GM18873 (cell line): Measurements from ENCODE around the gene MYOZ1.
"Not testable (repeated sequence)": the region's sequence is repeated elsewhere in the genome, so short reads cannot be mapped to it uniquely, and the experiment has no call there.

ENCODE experiments used
- ATAC-seq: cut with Tn5 transposase; IDR thresholded peaks from one replicate; pipeline ENCODE4 v1.9.1; 2021; ENCODE audit warnings: mild to moderate bottlenecking, moderate library complexity, moderate number of reproducible peaks; ENCODE audit not compliant: unreplicated experiment, low FRiP score

The MYOZ1 gene

DNA sequence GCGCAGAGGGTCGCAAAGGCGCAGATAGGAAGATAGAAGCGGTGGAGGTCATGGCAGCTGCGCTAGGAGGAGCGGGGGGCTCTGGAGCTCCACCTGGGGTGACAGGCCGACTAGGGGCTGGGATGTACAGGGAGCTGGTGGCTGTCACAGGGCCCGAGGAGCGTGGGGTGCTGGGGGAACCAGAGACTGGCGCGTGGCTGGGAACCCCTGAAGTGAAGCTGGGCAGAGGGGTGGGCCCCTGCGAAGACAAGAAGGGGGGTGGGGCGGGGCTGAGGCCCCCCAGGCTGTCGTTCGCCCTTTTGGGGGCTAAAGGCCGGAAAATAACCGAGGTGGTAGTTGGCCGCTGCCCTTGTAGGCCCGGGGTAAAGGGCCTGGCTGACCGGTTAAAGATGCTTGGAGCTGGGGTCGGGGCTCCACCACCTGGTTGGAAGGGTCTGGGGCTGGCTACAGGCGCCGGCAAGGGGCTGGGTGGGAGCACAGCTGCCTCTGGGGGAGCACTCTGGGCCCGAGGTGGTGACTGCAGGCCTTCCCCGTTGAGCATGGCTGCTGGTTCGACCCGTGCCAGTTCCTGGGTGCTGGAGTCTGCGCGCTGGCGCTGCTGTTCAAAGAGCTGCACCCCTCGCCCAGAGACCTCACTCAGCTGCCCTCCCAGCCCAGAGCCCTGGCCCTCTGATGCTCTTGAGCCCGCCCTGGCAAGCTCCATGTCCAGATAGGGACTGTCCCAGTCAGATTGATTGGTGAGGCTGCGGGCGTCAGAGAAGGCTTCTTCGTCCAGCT is 6.8 kb upstream of the MYOZ1 start:
- ATAC-seq = no peak

DNA sequence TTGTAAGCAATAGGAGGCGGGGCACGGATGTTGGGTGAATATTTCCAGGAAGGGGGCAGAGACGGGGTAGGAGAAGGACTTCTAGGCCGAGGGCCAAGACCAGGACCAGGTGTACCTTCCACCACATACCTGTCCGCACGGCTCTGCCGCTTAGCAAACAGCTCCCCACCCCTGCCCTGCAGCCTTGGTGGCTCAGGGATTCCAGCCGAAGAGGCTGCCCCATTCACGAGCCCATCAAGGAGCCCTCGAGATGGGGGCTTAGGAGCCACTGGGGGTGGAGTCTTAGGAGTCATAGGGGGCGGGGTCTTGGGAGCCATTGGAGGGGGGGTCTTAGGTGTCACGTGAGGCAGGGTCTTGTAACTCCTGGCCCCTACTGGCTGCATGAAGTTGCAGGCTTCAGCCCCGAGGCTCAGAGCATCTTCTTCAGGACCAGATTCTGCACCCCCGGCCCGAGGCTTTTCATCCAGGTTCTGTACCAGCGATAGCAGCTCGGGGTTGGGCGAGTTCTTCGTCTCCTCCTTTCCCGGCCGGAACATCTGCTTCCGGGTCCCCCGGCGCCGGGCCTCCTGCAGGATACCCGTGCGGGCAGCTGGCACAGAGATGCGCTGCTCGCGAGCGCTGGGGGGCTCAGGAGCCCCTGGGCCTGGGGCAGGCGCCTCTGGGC is 6.1 kb upstream of the MYOZ1 start:
- ATAC-seq = no peak

DNA sequence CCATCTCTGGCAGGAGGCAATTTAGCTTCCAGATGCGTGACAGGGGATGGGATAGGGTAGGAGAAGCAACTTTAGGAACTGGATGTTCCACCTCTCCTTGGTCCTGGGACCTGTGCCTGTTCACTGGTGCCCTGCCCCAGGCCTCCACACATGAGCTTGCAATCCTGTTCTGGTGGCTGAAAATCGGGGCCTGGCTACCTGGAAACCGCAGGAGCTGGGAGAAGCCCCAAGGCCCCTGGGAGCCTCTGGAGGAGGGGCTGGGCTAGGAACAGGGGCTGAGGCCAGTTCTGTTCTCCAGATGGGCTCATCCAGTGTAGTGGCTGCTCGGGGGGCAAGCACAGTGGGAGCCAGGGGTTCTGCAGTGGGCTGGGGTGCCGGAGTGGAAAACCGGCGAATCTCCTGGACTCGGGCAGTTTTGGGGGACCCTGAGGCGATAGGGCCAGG is 5.3 kb upstream of the MYOZ1 start:
- ATAC-seq = no peak

DNA sequence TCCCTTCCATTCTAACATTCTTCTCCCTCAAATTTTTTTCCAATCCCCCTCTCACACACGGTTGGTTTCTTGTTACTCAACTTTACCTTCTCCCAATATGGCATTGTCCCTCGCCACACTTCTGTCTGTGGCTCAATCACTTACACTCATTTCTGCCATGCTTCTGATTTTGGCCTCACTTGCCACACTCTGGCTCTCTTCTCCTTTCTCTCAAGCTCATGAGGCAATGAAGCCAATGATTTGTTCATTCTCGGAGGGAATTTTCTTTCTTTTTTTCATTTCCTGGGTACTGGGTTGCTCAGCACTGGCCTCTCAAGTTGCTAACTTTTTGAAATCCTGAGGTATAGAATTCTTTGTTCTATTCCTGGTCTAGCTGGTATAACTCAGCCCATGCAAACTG is 4.0 kb upstream of the MYOZ1 start:
- ATAC-seq = no peak

DNA sequence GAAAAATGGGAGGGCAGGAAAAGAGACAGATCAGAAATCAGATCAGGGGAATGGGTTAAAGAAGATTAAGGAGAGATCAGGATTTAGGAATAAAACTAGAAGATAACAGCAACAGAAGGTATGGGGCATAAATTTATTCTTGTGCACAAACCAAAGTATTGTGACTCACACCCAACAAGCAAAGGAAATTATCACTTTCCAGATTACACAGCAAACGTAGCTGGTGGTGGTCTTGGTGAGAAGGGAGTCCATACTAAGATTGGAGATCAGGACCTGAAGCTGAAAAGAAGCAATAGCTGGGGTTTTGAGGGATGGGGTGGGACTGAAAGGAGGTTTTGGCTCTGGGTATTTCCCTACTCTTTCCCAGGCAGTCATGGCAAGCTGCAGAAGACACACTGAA is 3.5 kb upstream of the MYOZ1 start:
- ATAC-seq = no peak

DNA sequence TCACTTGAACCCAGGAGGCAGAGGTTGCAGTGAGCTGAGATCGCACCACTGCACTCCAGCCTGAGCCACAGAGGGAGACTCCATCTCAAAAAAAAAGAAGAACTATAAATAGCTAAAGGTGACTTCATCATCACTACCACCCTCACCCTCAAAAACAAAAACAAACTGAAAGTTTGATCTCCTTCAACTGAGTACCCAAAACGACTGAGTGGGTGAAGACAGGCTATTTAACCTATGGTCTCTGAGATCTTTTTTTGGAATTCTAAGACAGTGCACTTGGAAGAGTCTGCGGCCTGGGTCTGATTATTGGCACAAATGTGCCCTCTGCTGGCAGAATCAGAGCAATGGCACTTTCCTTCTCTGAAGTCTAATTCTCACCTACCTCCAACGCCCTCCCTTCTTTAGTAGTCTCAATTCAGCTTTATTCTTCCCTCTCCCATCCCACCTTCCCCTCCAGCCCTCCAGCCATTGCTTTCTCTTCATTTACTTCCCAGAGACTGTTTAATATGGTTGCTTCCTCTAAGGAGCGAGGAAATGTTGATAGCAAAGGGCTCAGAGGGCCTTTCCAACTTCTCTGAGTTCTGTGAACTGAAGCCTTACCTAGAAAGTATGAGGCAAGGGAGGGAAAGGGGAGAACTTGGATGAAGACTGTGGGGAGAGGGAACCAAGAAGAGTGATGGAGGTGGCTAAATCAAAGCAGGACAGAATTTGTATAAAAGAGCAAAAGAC is 2.9 kb upstream of the MYOZ1 start:
- peak; percentile 59 for ATAC-seq

DNA sequence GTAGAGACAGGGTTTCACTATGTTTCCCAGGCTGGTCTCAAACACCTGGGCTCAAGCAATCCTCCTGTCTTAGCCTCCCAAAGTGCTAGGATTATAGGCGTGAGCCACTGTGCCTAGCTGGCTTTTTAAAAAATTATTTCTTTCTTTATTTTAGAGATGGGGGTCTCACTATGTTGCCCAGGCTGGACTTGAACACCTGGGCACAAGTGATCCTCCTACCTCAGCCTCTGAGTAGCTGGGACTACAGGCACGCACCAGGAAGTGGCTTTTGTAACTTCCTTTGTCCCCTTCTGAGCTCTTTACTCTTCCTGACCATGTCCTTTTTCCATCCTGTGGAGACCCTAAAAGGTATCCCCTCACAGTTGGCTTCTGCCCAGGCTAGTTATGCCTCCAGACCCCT is 2.1 kb upstream of the MYOZ1 start:
- no peak for ATAC-seq

DNA sequence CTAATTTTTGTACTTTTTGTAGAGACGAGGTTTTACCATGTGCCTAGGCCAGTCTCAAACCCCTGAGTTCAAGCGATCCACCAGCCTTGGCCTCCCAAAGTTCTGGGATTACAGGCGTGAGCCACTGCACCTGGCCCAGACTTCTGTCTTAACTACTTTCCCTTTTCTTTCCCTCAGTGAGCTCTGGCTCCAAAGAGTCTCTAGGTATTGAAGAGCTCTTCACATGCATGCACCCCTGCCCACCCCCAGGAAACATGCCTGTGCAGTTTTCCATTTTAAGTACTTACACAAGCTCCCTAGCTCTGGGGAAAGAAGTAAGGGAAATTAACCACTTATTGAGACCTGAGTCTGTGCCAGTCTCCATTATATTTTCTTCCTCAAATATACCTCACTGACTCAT is 2.0 kb downstream of the MYOZ1 start:
- ATAC-seq = no peak

DNA sequence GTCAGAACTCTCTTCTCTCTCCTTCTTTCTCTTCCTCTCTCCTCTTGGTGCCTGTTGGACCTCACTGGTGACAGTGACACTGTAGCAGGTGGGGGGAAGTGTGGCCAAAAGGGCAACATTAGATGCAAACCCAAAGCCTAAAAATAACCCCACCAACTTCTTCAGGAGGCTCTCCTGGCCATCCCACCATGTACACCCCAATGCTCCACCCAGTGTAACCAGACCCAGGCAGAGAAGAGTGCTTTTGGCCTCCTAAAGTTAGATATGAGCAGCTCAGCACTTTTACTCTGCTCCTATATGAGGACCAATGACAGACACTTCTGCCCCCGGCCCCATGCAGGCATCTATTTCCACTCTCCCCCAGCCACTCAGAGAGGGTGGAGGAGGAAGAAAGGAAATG is 5.5 kb downstream of the MYOZ1 start:
- ATAC-seq = no peak

DNA sequence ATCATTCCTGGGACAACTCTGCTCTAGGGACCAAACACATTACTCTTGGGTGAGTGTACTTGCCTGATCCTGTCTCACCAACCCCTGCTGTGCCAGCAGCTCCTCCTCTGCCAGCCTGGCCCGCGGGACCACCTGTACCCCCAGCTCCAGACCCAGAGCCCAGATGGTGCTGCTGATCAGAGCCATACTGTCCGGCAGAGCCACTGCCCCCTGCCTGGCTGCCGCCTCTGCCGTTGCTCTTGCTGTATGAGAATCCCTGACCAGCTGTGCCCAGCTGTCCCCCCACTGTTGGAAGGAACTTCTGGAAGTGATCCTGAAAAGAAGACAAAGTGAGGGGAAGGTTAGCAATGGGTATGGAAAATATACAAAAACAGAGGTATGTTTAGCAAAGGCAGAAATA is 6.9 kb downstream of the MYOZ1 start:
- ATAC-seq = no peak

DNA sequence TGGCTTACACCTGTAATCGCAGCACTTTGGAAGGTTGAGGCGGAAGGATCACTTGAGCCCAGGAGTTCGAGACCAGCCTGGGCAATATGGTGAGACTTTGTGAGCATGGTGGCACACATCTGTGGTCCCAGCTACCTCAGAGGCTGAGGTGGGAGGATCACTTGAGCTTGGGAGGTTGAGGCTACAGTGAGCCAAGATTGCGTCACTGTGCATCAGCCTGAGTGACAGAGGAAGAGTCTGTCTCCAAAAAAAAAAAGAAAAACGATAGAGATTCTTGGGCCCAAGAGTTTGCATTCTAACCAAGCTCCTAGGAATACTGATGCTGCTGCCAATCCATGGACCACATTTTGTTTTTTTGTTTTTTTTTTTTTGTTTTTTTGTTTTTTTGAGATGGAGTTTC is 12.1 kb downstream of the MYOZ1 start:
- ATAC-seq = no peak

DNA sequence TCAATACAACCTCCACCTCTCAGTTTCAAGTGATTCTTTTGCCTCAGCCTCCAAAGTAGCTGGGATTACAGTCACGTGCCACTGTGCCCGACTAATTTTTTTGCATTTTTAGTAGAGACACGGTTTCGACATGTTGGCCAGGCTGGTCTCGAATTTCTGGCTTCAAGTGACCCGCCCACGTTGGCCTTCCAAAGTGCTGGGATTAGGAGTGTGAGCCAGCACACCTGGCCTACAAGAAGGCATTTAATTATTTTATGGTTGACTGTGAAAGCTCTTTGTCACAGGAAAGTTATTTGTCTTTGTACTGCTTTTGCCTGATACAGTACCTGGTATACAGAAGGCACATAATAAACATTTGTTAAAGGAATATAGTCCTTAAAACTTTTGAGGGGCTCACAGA is 12.9 kb downstream of the MYOZ1 start:
- ATAC-seq = no peak

DNA sequence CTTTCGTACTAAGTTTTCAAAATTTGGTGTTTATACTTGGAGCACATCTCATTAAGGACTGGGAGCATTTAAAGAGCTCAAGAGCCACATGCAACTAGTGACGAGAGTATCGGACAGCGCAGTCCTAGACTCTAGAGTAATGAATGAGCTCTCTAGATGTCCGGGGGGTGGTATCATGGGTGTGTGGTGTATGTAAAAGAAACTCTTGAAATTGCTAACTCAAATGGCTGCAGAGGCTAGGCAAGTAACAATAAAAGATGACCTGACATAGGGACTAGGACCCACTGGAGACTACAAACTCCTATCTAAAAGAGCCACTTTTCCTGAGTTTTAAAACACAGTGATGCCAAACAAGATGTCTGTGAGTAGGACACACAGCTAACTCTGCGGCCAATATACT is 14.0 kb downstream of the MYOZ1 start:
- ATAC-seq = no peak

DNA sequence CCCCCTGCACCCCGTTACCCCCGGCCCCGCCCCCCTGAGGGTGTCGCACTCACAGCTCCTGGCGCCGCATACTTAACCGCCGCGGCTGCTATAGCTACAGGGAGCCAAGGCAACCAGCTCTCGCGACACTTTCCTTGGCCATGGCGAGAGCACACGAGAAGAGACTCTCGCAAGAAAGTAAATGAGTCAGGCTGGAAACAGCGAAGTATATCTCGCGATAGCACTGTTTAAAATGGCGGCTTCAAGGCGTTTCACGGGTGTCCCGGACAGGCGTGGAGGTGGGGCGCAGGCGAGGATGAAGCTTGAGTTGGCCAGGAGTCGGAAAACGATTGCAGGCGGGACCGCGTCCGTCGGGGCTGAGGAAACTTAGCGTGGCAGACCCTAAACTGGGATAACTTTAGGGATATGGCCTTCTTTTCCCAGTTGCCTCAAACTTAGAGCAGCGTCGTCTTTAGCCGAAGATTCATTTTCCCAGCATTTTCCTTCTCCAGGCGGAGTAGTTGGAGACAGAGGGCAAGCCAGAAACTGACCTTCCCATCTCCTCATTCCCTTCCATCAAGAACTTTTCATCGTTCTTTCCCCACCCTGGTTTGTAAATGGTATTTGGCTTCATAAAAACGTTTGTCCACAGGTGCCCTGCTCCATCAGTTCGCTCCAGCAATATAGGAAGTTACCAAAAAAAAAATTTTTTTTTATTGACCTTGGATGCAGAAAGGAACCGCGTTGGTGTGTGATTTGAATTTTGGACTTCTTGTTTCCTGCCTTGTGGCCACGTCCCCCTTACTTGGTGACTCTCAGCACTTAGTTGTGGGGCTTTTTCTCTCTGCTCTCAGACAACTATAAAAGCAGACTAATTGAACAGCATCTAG is 15.2 kb downstream of the MYOZ1 start:
- ATAC-seq = peak; percentile 92

DNA sequence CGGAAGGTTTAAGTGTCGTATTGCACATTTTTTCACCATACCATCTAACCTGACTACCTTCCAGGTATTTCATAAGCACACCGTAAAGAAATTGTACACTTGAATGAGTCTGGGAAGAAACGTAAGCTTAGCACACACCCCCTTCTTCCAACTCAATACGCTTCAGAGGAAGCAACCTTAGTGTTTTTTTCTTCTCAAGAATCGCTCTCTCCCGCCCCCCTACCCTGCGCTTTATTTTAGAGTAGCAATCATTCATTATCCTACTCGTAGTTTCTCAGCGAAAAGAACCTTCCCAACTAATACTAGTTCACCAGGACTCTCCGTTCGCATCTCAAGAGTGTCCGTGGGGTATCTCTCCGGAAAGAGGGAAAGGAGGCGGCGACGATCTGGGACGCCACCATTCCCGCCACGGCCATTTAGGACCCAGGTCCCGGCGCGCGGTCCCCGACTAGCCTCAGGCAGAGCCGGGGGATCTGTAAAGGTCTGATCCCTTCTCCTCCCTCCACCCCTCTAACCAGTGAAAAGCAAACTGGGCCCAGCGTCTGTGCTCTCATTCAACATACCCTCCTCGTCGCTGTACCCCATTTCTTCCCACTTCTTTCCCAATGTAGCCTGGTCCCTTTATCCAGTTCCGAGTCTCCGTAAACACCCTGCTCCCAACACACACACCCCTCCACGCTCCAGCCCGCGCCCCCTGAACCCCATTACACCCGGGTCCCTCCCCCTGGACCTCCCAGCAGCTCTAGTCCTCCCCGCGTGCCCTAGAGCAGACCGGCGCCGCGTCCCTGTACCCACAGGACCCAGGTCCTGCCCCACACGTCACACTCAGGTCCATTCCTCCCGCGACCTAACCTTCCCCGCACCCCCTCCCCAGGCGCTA is 16.0 kb downstream of the MYOZ1 start:
- peak; percentile 3 for ATAC-seq

DNA sequence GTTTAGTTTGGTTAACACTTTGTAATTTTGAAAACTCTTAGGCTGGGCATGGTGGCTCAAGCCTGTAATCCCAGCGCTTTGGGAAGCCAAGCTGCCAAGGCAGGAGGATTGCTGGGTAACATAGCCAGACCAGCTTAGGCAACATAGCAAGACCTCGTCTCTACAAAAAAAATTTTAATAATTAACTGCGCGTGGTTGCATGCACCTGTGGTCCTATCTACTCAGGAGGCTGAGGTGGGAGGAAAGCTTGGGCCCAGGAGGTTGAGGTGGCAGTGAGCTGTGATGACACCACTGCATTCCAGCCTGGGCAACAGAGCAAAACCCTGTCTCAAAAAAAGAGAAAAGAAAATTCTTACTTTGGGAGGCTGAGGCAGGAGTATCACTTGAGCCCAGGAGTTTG is 18.2 kb downstream of the MYOZ1 start:
- no peak for ATAC-seq

DNA sequence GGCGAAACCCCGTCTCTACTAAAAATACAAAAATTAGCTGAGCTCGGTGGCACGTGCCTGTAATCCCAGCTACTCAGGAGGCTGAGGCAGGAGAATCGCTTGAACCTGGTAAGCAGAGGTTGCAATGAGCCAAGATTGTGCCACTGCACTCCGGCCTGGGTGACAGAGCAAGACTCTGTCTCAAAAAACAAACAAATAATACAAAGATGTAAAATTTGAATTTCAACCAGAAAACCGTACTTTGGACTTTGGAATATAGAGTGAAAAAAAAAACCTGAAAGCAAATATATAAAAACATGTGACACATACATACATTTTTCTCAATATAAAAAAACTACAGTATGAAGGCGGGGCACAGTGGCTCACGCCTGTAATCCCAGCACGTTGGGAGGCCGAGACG is 20.3 kb downstream of the MYOZ1 start:
- ATAC-seq = not testable (repeated sequence)

DNA sequence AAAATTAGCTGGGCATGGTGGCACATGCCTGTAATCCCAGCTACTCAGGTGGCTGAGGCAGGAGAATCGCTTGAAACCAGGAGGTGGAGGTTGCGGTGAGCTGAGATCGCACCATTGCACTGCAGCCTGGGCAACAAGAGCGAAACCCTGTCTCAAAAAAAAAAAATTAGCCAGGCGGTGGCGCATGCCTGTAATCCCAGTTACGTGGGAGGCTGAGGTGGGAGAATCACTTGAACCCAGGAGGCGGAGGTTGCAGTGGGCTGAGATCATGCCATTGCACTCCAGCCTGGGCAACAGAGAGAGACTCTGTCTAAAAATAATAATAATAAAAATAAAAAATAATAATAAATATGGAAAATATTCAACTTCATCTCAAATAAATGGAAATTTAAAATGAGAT is 24.1 kb downstream of the MYOZ1 start:
- ATAC-seq = not testable (repeated sequence)

DNA sequence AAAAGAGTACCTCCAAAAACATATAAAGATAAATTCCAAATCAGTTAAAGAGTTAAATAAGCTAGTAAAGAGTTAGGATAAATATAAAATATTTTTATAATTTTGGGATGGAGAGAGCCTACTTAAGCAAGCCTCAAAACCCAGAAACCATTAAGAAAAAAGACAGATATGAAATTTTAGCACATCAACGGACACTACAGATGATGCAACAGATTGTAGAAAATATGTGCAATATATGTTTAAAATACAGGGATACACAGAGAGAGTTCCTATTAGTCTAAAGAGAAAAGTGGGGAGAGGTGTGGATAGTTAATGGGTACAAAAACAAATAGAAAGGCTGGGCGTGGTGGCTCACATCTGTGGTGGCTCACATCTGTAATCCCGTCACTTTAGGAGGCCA is 26.6 kb downstream of the MYOZ1 start:
- ATAC-seq = no peak

DNA sequence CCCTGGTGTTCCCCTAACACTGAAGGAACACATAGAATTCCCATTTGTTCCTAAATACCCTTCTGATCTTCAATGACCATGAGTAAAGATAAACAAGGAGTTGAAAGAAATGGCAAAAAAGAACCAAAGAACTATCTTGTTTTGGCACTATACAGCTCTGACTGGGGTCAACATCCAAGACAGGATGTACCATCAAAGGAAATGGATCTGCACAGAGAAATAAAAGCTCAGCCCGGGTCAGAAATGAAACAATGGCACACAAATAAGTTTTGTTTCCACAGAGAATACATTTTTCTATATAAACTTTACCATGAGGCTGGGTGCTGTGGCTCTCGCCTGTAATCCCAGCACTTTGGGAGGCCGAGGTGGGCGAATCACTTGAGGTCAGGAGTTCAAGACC is 32.2 kb downstream of the MYOZ1 start:
- no peak for ATAC-seq
